Stomach smooth muscle (tissue), 2 donors: ENCODE measurements around the gene DNAAF3.

Experiments used
- H3K27ac ChIP-seq: one replicate; pipeline ENCODE4 v1.7.0; 2013; ENCODE audit warnings: mild to moderate bottlenecking, low read length, inconsistent platforms
- H3K27me3 ChIP-seq, 2 donors: one replicate each; pipeline ENCODE4 v1.7.0; 2013; ENCODE audit warnings: low read length in 2 of 2; ENCODE audit not compliant: insufficient read depth in 2 of 2, control insufficient read depth in 1 of 2
- H3K36me3 ChIP-seq, 2 donors: one replicate each; pipeline ENCODE4 v1.7.0; 2013; ENCODE audit warnings: low read length in 2 of 2; ENCODE audit not compliant: control insufficient read depth in 2 of 2, insufficient read depth in 2 of 2
- H3K4me1 ChIP-seq: one replicate; pipeline ENCODE4 v1.7.0; 2013; ENCODE audit warnings: low read length; ENCODE audit not compliant: control insufficient read depth, insufficient read depth
- H3K4me3 ChIP-seq, 2 donors: one replicate each; pipeline ENCODE4 v1.7.0; 2013; ENCODE audit warnings: low read length in 2 of 2
- H3K9ac ChIP-seq, 2 donors: one replicate each; pipeline ENCODE4 v1.7.0; 2013; ENCODE audit warnings: low read length in 2 of 2, mild to moderate bottlenecking in 1 of 2
- H3K9me3 ChIP-seq, 2 donors: one replicate each; pipeline ENCODE4 v1.7.0; 2013; ENCODE audit warnings: low read length in 2 of 2; ENCODE audit not compliant: control insufficient read depth in 2 of 2
- donor health status: healthy.
- donor health status: Pancreatic carcinoma.

DNAAF3 gene

GRCh38 chr19:55197528-55197927 lies 31.1 kb upstream of the DNAAF3 start:
- Histone ChIP-seq H3K36me3 (no peaks in the 10 kb centered on the region), H3K27me3 (peaks cover 3 to 13% of the 10 kb centered on the region in 2 donors), H3K4me1 (no peaks in the 10 kb centered on the region), H3K9me3 (no peaks in the 10 kb centered on the region), H3K9ac (no peak overlapping the region), H3K27ac (no peak overlapping the region), H3K4me3 (no peak overlapping the region)

GRCh38 chr19:55196803-55197202 lies 30.4 kb upstream of the DNAAF3 start:
- Histone ChIP-seq H3K27me3 (peaks cover 3 to 11% of the 10 kb centered on the region in 2 donors), H3K4me3 (no peak overlapping the region), H3K4me1 (no peaks in the 10 kb centered on the region), H3K27ac (no peak overlapping the region), H3K9ac (no peak overlapping the region), H3K9me3 (no peaks in the 10 kb centered on the region), H3K36me3 (no peaks in the 10 kb centered on the region)

GRCh38 chr19:55193481-55193880 lies 27.1 kb upstream of the DNAAF3 start:
- H3K27ac ChIP-seq = no peak overlapping the region
- no peak overlapping the region for H3K4me3 ChIP-seq
- no peaks in the 10 kb centered on the region for H3K36me3 ChIP-seq
- no peaks in the 10 kb centered on the region for H3K9me3 ChIP-seq
- H3K27me3 ChIP-seq = peaks cover 3% of the 10 kb centered on the region in 2 donors
- no peaks in the 10 kb centered on the region for H3K4me1 ChIP-seq
- H3K9ac ChIP-seq = no peak overlapping the region

GRCh38 chr19:55189403-55189835 lies 23.0 kb upstream of the DNAAF3 start:
- Histone ChIP-seq H3K9ac (no peak overlapping the region), H3K27me3 (peaks cover 9 to 14% of the 10 kb centered on the region in 2 donors), H3K4me3 (no peak overlapping the region), H3K9me3 (no peaks in the 10 kb centered on the region), H3K4me1 (no peaks in the 10 kb centered on the region), H3K36me3 (no peaks in the 10 kb centered on the region), H3K27ac (no peak overlapping the region)

GRCh38 chr19:55188625-55189024 lies 22.2 kb upstream of the DNAAF3 start:
- no peak overlapping the region for H3K27ac ChIP-seq
- no peaks in the 10 kb centered on the region for H3K4me1 ChIP-seq
- no peaks in the 10 kb centered on the region for H3K9me3 ChIP-seq
- H3K27me3 ChIP-seq = peaks cover 9 to 16% of the 10 kb centered on the region in 2 donors
- no peaks in the 10 kb centered on the region for H3K36me3 ChIP-seq
- H3K9ac ChIP-seq = no peak overlapping the region
- H3K4me3 ChIP-seq = no peak overlapping the region

GRCh38 chr19:55186080-55186479 lies 19.7 kb upstream of the DNAAF3 start:
- peaks cover 26% of the 10 kb centered on the region in 2 donors for H3K27me3 ChIP-seq
- H3K36me3 ChIP-seq = no peaks in the 10 kb centered on the region

GRCh38 chr19:55181740-55182139 lies 15.3 kb upstream of the DNAAF3 start:
- H3K27me3 ChIP-seq = peaks cover 62 to 69% of the 10 kb centered on the region in 2 donors
- no peak overlapping the region for H3K27ac ChIP-seq
- no peaks in the 10 kb centered on the region for H3K9me3 ChIP-seq
- no peaks in the 10 kb centered on the region for H3K36me3 ChIP-seq
- peaks cover 10% of the 10 kb centered on the region for H3K4me1 ChIP-seq
- H3K9ac ChIP-seq = no peak overlapping the region
- no peak overlapping the region for H3K4me3 ChIP-seq

More at GRCh38 chr19:55186080-55186479, 19.7 kb upstream of the DNAAF3 start:
- Histone ChIP-seq H3K27ac (no peak overlapping the region), H3K9ac (no peak overlapping the region), H3K9me3 (no peaks in the 10 kb centered on the region), H3K4me1 (no peaks in the 10 kb centered on the region), H3K4me3 (no peak overlapping the region)

GRCh38 chr19:55179606-55180484 lies 13.4 kb upstream of the DNAAF3 start, which contains the start of gene SYT5:
Gene SYT5, minus strand, starts transcription at chr19:55180289. Its CDS starts 1,248 bp downstream, at chr19:55179041.
- Histone ChIP-seq H3K27ac (no peak within 1 kb of the TSS), H3K9ac (no peak within 1 kb of the TSS), H3K4me3 (peak within 1 kb of the TSS; percentile 66 to 67), H3K36me3 (no peaks in the 10 kb centered on the region), H3K27me3 (peaks cover 70 to 79% of the 10 kb centered on the region in 2 donors), H3K9me3 (no peaks in the 10 kb centered on the region), H3K4me1 (peaks cover 10% of the 10 kb centered on the region)

- no peak overlapping the region for H3K27ac ChIP-seq
- peak overlapping the region; percentile 66 to 67 for H3K4me3 ChIP-seq
- peaks cover 77 to 87% of the 10 kb centered on the region in 2 donors for H3K27me3 ChIP-seq
- H3K4me1 ChIP-seq = peaks cover 10% of the 10 kb centered on the region
- H3K9me3 ChIP-seq = no peaks in the 10 kb centered on the region
- H3K9ac ChIP-seq = no peak overlapping the region
- H3K36me3 ChIP-seq = no peaks in the 10 kb centered on the region
These were observed 12.6 kb upstream of the DNAAF3 start for GRCh38 chr19:55178781-55179599.

- Histone ChIP-seq H3K36me3 (no peaks in the 10 kb centered on the region), H3K4me3 (no peak overlapping the region), H3K9me3 (no peaks in the 10 kb centered on the region), H3K9ac (no peak overlapping the region), H3K4me1 (peaks cover 26% of the 10 kb centered on the region), H3K27ac (no peak overlapping the region), H3K27me3 (peaks cover 81 to 93% of the 10 kb centered on the region in 2 donors)
These were observed 9.7 kb upstream of the DNAAF3 start for GRCh38 chr19:55176076-55176475.
